Erythroblast (primary cell): ENCODE measurements around the gene MXRA7.

Experiments
- DNase-seq, 2 experiments: peaks; one replicate each; lab custom pipeline; 2025; lab: John Stamatoyannopoulos, UW
- GATA1 ChIP-seq: IDR thresholded peaks from 2 replicates; pipeline ENCODE4 v1.6.1; 2011; ENCODE audit warnings: low read depth, mild to moderate bottlenecking, control low read depth, low read length, moderate library complexity
- POLR2A ChIP-seq: IDR thresholded peaks from 2 replicates; pipeline ENCODE4 v1.6.1; 2011; ENCODE audit warnings: mild to moderate bottlenecking, low read length

MXRA7 gene

DNA sequence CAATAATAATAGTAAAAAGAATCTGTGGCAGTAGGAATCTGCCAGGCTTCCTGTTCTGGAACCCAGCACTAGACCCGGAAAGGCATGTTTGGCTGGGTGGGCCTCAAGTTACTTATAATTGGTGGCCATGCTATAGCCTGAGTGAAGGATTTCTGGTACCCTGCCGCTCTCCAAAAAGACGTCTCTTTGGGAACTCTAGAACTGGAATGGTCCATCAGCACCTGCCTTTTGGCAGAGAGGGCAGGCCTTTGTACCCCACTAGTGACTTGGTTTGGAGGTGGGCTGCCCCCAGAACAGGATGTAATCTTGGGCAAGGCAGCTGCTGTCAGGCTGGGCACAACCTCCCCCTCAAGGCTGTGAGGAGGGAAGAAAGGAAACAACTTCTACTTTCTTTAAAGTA lies 37.9 kb downstream of the MXRA7 start:
- TF ChIP-seq GATA1 (no peak), POLR2A (no peak)
- no peak for DNase-seq

GRCh38 chr17:76672270-76672851 lies 38.4 kb downstream of the MXRA7 start:
- no peak for DNase-seq
- TF ChIP-seq POLR2A (no peak), GATA1 (no peak)

DNA sequence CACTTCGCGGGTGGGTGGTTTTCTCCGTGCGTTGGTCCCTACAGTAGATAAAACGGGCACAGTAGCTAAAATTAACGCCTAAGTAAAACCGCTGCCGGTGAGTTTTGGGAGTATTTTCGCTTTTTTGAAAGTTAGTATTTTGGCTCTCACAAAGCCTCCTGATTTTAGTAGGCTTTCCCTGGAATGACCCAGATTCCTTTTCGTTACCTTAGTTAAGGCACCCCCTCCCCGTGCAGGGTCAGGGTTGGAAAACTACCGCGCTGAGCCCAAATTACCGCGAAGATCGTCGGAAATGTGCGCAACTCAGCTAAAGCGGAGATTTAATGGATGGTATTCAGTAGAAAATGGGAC lies 38.9 kb downstream of the MXRA7 start:
- TF ChIP-seq GATA1 (no peak), POLR2A (peak; percentile 95)
- DNase-seq, result no peak

DNA sequence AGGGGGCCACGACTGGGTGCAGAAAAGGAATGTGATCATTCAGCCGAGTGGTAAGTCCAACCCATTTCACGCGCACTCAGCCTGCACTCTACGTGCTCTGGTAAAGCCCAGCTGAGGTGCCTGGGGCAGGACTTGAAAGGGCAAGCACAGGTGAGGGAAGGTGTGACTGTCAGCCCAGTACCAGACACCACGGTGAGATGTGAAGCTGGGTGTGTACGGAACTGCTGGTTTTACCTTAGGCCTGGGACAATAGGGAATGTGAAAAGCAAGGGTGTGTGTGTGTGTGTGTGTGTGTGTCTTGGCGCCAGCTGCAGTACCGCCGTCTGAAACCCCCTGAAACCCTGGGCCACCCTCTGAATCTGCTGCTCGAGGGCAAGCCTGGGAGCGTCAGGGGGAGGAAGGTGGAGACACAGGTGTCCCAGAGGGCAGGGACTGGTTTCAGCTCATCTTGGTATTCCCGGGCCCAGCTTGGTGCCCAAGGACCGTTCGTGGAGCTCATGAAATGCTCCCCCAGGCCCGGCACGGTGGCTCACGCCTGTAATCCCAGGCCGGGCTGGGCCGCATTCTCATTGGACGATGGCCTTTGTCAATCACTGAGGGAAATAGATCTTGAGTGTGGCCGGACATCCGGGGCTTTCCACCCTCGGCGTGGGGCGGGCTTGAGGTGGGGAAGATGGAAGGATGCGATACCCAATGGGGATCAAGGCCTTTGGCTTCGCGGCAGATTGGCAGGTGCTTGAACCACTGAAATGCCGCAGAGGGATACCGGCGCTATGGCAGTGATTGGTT lies 39.4 kb downstream of the MXRA7 start:
- peak; percentile 100 for DNase-seq
- no peak for TF ChIP-seq GATA1
- no peak for TF ChIP-seq POLR2A

GRCh38 chr17:76670718-76671122 lies 40.0 kb downstream of the MXRA7 start:
- DNase-seq, result no peak

GRCh38 chr17:76670020-76670717 lies 40.6 kb downstream of the MXRA7 start:
- no peak for DNase-seq
- TF ChIP-seq POLR2A, result no peak
- no peak for TF ChIP-seq GATA1

More at GRCh38 chr17:76670718-76671122, 40.0 kb downstream of the MXRA7 start:
- no peak for TF ChIP-seq POLR2A
- TF ChIP-seq GATA1, result no peak

DNA sequence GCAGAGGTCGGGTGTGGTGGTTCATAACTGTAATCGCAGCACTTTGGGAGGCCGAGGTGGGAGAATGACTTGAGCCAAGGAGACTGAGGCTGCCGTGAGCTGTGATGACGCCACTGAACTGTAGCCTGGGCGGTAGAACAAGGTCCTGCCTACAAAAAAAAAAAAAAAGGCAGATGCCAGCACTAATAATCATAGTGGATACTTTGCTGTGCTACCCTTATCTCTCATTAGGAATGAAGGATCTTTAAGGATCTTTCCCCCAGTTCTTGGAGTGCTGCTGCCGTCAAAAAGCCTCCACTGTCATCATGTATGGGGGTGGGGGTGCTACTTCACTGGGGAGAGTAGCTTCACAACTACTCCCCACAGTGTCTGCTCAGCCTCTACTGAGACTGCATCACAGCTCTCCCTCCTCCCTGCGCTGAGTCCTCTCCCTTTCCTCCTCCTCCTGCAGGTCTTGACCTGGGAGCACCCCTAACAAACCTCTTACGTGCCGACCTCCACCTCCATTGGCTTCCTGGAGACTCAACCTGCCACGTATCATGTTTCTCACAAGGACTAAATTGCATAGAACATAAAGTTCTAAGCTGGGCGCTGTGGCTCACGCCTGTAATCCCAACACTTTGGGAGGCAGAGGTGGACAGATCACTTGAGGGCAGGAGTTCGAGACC lies 42.8 kb downstream of the MXRA7 start:
- TF ChIP-seq POLR2A (no peak), GATA1 (no peak)
- DNase-seq, result no peak

DNA sequence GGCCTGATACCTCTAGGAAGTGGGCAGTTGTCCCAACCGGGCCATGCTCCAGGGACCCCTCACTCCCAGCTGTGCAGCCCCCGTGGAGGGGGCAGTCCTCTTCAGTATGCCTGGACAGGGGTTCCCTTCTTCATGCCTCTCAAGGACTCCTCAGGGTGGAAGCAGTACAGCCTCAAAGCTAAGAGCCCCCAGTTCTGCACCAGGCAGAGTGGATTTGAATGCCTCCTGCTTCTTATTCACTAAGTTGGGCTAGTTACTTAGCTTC lies 43.3 kb downstream of the MXRA7 start:
- no peak for DNase-seq
- no peak for TF ChIP-seq POLR2A
- TF ChIP-seq GATA1, result no peak

- TF ChIP-seq GATA1, result no peak
- TF ChIP-seq POLR2A, result no peak
- DNase-seq, result no peak
Measured at GRCh38 chr17:76660656-76661042, 50.1 kb downstream of the MXRA7 start.

DNA sequence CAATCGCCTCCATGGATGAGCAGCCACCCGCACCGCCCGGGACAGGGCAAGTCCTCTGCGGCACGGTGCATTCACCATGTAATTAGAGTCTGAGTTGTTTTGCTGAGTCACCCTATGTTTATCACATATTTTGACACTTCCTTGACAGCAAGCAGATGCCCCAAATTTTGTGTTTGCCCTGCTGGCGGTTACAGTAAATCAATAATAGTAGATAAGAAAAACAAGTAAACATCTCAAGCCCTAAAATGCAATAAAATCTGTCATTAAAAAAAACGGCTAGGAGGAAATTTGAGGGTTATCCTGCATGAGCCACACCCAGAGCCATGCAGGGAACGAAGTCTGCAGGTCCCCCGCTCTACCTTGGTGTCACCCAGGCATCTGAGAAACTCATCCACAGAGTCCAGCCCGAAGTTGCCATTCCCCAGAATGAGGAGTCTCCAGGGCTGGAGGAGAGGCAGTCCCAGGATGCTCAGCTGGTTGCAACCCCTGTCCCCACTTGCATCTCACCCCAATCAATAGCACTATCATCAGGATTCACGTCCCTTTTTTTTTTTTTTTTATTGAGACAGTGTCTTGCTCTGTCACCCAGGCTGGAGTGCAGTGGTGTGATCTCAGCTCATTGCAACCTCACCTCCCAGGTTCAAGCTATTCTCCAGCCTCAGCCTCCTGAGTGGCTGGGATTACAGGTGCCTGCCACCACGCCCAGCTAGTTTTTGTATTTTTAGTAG lies 50.7 kb downstream of the MXRA7 start:
- TF ChIP-seq POLR2A, result peak; percentile 37
- TF ChIP-seq GATA1, result no peak

DNA sequence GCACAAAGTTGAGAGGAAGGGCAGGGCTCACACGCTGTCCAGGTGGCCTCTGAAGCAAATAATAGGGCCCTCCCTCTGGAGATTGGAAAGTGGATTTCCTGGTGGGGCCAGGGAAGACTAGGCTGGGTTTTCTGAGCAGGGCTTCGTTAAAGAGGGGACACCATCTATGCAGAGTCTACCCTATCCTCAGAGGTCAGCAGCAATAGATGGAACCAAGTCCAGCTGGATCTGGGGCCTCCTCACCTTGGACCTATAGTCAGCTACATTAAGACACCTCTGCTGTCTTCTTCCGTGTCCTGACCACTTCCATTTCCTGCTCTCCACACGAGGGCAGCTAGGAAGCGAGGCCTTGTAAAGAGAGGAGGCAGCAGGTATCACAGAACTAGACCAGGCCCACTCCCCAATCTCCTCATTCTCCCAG lies 52.5 kb downstream of the MXRA7 start:
- no peak for TF ChIP-seq GATA1
- TF ChIP-seq POLR2A, result no peak

More for the DNA sequence above, 50.7 kb downstream of the MXRA7 start:
- DNase-seq, result peak; percentile 80 to 81

DNA sequence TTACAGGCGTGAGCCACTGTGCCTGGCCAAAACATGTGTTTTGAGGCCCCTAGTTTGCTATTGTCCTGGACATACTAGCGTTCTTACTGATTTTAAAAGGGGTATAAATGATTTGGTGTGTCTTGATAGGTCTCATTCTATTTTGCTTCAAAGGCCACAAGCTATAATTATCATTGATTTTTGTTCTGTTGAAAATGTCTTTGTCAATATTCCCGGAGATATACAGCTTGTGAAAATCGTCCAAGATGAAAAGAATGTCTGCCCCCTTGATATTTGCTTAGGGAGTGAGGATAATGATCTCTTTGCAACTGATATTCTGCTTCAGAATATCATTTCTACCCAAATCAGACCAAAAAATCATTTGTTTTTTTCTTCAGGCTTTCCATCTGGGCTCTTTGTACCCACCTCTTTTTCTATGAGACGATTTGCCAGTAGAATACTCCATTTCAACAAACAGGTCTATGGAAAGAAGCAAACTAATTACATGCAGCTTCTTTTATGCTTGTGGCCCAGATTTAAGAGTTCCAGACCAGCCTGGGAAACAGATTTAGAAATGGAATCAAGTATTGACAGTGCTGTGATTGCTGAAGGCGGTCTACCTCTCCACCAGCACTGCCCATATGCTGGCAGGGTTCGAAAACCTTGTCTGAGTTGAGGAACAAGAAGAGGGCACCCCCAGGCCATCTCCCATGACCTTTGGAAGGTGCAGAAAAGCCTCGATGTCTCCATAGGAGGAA lies 53.1 kb downstream of the MXRA7 start:
- no peak for TF ChIP-seq GATA1
- no peak for TF ChIP-seq POLR2A
- DNase-seq, result no peak

More for the DNA sequence above, 52.5 kb downstream of the MXRA7 start:
- no peak for DNase-seq

DNA sequence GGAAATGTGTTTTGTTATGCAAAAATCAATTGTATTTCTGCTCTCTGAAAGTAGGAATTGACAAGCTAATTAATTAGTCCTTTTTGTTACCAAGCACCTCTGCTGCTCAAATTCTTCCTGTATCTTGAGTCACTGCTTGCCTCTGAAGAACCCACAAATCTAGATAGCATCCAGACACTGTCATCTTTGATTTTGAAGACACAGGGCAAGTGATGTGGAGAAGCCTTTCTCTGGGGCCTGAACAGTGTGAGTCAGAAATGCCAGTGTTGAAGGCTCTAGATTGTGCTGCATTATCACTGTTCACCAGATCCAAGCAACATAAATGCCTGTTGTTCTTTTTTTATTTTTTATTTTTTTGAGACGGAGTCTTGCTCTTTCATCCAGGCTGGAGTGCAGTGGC lies 56.4 kb downstream of the MXRA7 start:
- TF ChIP-seq GATA1 (no peak), POLR2A (no peak)
- peak in 1 of 2 experiments; percentile 39 for DNase-seq
